Mesothelial cell of epicardium (in vitro differentiated cells): Measurements from ENCODE around the gene PASK. TPM values are rescaled to one million over a fixed set of nuclear protein-coding genes. Genes with fewer than 3 reads are reported as not detected.

Experiments
- DNase-seq, 2 experiments: peaks; one replicate each; pipeline ENCODE4 v3.0.0; 2021; ENCODE audit warnings: low spot score in 2 of 2; ENCODE audit not compliant: unreplicated experiment in 2 of 2
- H3K27ac Mint-ChIP-seq: 2 replicates; pipeline ENCODE4 v1.8.0; 2021; ENCODE audit warnings: mixed read lengths
- H3K27me3 Mint-ChIP-seq: 2 replicates; pipeline ENCODE4 v1.8.0; 2021; ENCODE audit warnings: low read depth, mixed read lengths
- H3K36me3 Mint-ChIP-seq: 2 replicates; pipeline ENCODE4 v1.8.0; 2021; ENCODE audit warnings: mixed read lengths
- H3K4me1 Mint-ChIP-seq: 2 replicates; pipeline ENCODE4 v1.8.0; 2021; ENCODE audit warnings: mixed read lengths
- H3K4me3 Mint-ChIP-seq: 2 replicates; pipeline ENCODE4 v1.8.0; 2021; ENCODE audit warnings: mild to moderate bottlenecking, moderate library complexity, mixed read lengths
- H3K9me3 Mint-ChIP-seq: 2 replicates; pipeline ENCODE4 v1.8.0; 2021; ENCODE audit warnings: mixed read lengths
- total RNA-seq: library from RNA; stranded (reverse); gene quantifications from 3 replicates; pipeline ENCODE4 v1.2.1, GENCODE V29; 2021
- TF ChIP-seq, protein P1 (sequence below): fragments of 200-600 bp; sonication (generic); IDR thresholded peaks from one replicate; pipeline ENCODE4 v1.5.0; 2021; ENCODE audit warnings: antibody characterized with exemption; ENCODE audit not compliant: unreplicated experiment

PASK gene
- total RNA-seq, 1 donor from 2014 or later: 26.1 TPM

- Mint-ChIP-seq H3K27me3 (no peaks in the 10 kb centered on the region), H3K4me1 (no peaks in the 10 kb centered on the region), H3K4me3 (no peak overlapping the region), H3K9me3 (peaks cover 5% of the 10 kb centered on the region), H3K36me3 (peaks cover 13% of the 10 kb centered on the region), H3K27ac (no peak overlapping the region)
- TF ChIP-seq, protein P1, sequence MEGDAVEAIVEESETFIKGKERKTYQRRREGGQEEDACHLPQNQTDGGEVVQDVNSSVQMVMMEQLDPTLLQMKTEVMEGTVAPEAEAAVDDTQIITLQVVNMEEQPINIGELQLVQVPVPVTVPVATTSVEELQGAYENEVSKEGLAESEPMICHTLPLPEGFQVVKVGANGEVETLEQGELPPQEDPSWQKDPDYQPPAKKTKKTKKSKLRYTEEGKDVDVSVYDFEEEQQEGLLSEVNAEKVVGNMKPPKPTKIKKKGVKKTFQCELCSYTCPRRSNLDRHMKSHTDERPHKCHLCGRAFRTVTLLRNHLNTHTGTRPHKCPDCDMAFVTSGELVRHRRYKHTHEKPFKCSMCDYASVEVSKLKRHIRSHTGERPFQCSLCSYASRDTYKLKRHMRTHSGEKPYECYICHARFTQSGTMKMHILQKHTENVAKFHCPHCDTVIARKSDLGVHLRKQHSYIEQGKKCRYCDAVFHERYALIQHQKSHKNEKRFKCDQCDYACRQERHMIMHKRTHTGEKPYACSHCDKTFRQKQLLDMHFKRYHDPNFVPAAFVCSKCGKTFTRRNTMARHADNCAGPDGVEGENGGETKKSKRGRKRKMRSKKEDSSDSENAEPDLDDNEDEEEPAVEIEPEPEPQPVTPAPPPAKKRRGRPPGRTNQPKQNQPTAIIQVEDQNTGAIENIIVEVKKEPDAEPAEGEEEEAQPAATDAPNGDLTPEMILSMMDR: no peak
- no peak for DNase-seq
Measured at GRCh38 chr2:241125626-241126025, 23.6 kb downstream of the PASK start.

DNA sequence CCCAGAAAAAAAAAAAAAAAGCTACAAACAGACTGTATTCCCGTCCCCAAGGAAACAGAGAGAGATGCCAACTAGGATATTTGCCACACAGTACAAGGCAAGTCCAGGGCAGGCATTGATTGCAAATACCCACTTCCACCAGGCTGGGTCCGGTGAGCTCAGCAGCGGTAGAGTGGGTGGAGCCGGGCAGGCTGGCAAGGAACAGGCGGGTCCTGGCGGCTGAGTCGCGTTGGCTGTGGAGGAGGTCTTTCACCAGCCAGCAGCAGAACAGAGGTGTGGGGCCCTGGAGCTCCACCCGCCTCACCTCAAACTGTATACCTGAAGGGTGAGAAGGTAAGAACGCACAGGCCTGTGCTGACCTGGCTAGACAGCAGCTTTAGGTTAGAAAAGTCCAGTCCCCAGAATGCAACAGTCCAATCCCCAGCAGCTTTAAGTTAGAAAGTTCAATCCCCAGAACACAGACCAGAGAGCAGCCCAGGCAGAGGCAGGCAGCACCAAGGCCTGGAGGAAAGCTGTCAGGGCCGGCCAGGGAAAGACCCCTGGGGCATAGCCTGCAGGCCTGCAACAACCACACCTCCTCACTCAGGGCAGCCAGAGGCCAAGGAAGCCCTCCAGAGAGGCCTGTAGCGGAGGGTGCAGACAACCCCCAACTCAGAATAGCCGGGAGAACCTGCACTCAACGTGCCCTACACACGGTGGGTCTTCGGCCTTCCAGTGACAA, 25.3 kb downstream of the PASK start:
- H3K27me3 Mint-ChIP-seq: no peaks in the 10 kb centered on the region
- no peak for DNase-seq
- H3K4me1 Mint-ChIP-seq: no peaks in the 10 kb centered on the region
- H3K27ac Mint-ChIP-seq: no peak overlapping the region
- TF ChIP-seq, protein P1: no peak
- peaks cover 18% of the 10 kb centered on the region for H3K36me3 Mint-ChIP-seq
- peaks cover 5% of the 10 kb centered on the region for H3K9me3 Mint-ChIP-seq
- no peak overlapping the region for H3K4me3 Mint-ChIP-seq

- no peak for DNase-seq
- H3K4me3 Mint-ChIP-seq: no peak overlapping the region
- peaks cover 5% of the 10 kb centered on the region for H3K9me3 Mint-ChIP-seq
- peaks cover 18% of the 10 kb centered on the region for H3K36me3 Mint-ChIP-seq
- H3K4me1 Mint-ChIP-seq: no peaks in the 10 kb centered on the region
- H3K27ac Mint-ChIP-seq: no peak overlapping the region
- no peaks in the 10 kb centered on the region for H3K27me3 Mint-ChIP-seq
- TF ChIP-seq, protein P1: no peak
Measured at GRCh38 chr2:241122376-241123002, 26.8 kb downstream of the PASK start.

GRCh38 chr2:241121008-241121407, 28.3 kb downstream of the PASK start:
- TF ChIP-seq, protein P1: no peak
- Mint-ChIP-seq H3K27ac (no peak overlapping the region), H3K9me3 (peaks cover 5% of the 10 kb centered on the region), H3K36me3 (peaks cover 18% of the 10 kb centered on the region), H3K4me1 (no peaks in the 10 kb centered on the region), H3K27me3 (no peaks in the 10 kb centered on the region), H3K4me3 (no peak overlapping the region)
- no peak for DNase-seq

- no peak for DNase-seq
- Mint-ChIP-seq H3K36me3 (peaks cover 18% of the 10 kb centered on the region), H3K27me3 (no peaks in the 10 kb centered on the region), H3K4me3 (no peak overlapping the region), H3K4me1 (no peaks in the 10 kb centered on the region), H3K9me3 (peaks cover 5% of the 10 kb centered on the region), H3K27ac (no peak overlapping the region)
- TF ChIP-seq, protein P1: no peak
Measured at GRCh38 chr2:241120440-241120839, 28.8 kb downstream of the PASK start.
